ENCODE data around the gene MFF.
A peak's percentile ranks its signal among the peaks of the same experiment; 100 is the strongest.

The MFF gene

DNA sequence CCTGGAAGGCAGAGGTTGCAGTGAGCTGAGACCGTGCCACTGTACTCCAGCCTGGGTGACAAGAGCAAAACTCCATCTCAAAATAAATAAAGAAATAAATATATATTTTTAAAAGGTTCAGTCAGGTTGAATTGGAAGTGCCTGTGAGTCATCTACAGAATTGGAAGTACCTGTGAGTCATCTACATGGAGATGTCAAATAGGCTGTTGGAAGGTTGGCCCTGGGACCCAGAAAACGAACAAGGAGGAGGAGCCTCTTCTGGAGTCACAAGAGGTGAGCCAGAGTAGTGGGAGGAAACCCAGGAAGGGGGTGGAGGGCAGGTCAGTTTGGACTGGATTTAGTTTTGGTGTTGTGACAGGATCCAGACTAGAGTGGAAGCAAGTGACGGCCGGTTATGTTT, 77.9 kb downstream of the MFF start:
- Mint-ChIP-seq H3K27me3 (no peaks in the 10 kb centered on the region), H3K36me3 (no peaks in the 10 kb centered on the region), H3K4me3 (peak overlapping the region; percentile 40), H3K9me3 (no peaks in the 10 kb centered on the region), H3K27ac (peak overlapping the region; percentile 67), H3K4me1 (peaks cover 48% of the 10 kb centered on the region)
- no peak for ATAC-seq

DNA sequence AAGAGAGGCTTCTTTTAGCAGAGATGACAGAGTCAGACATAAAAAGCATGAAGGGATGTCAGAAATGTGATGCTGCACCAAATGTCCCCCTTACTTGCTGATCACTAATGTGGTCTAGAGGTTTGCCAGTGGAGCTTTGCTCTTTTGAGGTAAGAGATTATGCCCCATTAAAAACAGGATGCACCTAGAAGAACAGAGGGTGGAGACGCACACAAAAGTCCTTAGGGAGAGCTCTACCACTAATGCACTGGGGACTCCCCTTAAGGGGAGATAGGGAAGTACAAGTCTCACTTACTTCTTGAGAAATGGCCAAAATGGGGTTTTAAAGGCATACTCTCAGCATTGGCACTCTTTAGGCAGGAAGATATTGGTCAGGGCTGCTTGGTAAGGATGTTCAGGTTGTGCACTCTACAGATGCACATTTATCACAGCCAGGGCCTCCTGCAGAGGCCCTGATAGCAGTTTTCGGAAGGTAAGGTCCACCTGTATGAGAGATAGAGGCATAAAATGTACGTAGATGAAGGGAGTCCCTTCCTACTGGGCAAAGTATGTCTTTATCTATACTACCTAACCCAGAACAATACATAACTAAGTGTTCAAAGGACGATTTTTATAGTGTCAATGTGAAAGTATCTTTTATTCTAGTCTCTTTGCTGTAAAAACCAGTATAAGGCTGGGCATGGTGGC, 79.7 kb downstream of the MFF start:
- Mint-ChIP-seq H3K9me3 (no peaks in the 10 kb centered on the region), H3K27me3 (no peaks in the 10 kb centered on the region), H3K36me3 (no peaks in the 10 kb centered on the region), H3K27ac (peak overlapping the region; percentile 18), H3K4me1 (peaks cover 47% of the 10 kb centered on the region), H3K4me3 (no peak overlapping the region)
- peak; percentile 93 for ATAC-seq

DNA sequence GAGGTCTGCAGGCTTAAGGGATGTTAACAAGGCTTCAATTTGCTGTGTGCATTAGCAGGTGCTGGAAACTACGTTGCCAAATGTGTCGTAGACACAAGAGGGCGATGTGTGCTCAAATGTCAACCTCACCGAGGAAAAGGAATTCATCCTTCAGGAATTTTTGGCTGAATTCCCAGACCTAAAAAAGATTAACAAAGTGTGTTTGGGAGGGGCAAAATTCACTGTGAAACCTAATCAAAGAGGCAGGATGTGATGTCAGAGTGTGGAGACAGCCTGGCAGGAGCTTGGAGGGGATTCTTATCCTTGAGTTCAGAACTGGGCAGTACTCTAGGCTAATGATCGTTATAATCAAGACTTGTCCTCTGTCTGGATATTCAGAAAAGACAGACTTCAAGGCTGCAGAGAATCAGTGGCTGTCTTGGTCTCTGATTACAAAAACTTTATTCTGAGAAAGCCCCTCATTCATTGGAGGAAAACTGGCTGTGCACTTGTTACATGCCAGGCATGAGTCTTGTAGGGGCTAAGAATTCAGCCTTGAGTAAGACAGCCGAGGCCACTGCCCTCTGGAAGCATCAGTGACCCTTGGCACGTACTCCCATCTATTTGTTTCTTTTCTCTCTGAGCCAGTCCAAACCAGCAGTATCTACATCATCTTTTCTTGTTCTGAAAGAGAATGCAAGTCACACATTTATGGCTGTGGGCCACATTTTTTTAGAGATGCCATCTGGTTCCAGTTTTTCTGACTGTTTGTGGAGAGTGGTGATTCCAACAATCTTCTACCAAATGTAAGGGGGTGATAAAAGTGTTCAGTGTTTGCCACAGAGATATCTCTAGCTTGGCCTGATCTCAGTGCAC, 81.4 kb downstream of the MFF start:
- Mint-ChIP-seq H3K4me1 (peaks cover 51% of the 10 kb centered on the region), H3K4me3 (no peak overlapping the region), H3K27me3 (no peaks in the 10 kb centered on the region), H3K27ac (peak overlapping the region; percentile 18), H3K9me3 (no peaks in the 10 kb centered on the region), H3K36me3 (no peaks in the 10 kb centered on the region)
- ATAC-seq = no peak
